Upper lobe of left lung (tissue), 6 donors: ENCODE data around the gene LYST. TPM values are rescaled to one million over a fixed set of nuclear protein-coding genes. Genes with fewer than 3 reads are reported as not detected.

ENCODE experiments used
- ATAC-seq, 2 donors: fragments of 200-7000 bp; cut with Tn5 transposase; one replicate each; pipeline ENCODE4 v1.9.1; 2022; ENCODE audit warnings: mild to moderate bottlenecking in 2 of 2, moderate library complexity in 2 of 2; ENCODE audit not compliant: low FRiP score in 2 of 2
- DNase-seq, 2 donors: peaks; one replicate each; pipeline ENCODE4 v3.0.0-alpha.2; 2019 to 2020
- H3K27ac ChIP-seq, 4 donors: fragments of 200-600 bp; sonication (generic); one replicate each; pipeline ENCODE4 v1.5.1; 2016 to 2019
- H3K27me3 ChIP-seq, 4 donors: fragments of 200-600 bp; sonication (generic); one replicate each; pipeline ENCODE4 v1.5.1; 2017 to 2019
- H3K36me3 ChIP-seq, 4 donors: fragments of 200-600 bp; sonication (generic); one replicate each; pipeline ENCODE4 v1.5.1; 2016 to 2019
- H3K4me1 ChIP-seq, 4 donors: fragments of 200-600 bp; sonication (generic); one replicate each; pipeline ENCODE4 v1.5.1; 2018 to 2019
- H3K4me3 ChIP-seq, 4 donors: fragments of 200-600 bp; sonication (generic); one replicate each; pipeline ENCODE4 v1.5.1; 2017 to 2019; ENCODE audit warnings: mild to moderate bottlenecking in 2 of 4, moderate library complexity in 1 of 4
- H3K9me3 ChIP-seq, 4 donors: fragments of 200-600 bp; sonication (generic); one replicate each; pipeline ENCODE4 v1.5.1; 2018 to 2019
- EP300 ChIP-seq, 4 donors: sonication (generic); formaldehyde crosslinking; IDR thresholded peaks; one replicate each; pipeline ENCODE4 v1.5.1; 2017; ENCODE audit warnings: antibody characterized with exemption in 4 of 4, control low read depth in 2 of 4
- POLR2A ChIP-seq, 4 donors: fragments of 450-650 bp; IDR thresholded peaks; one replicate each; pipeline ENCODE4 v1.5.1; 2016 to 2017; ENCODE audit warnings: antibody characterized with exemption in 4 of 4, mild to moderate bottlenecking in 2 of 4
- POLR2AphosphoS5 ChIP-seq, 2 donors: sonication (generic); formaldehyde crosslinking; IDR thresholded peaks; one replicate each; pipeline ENCODE4 v1.5.1; 2017; ENCODE audit warnings: antibody characterized with exemption in 2 of 2
- WGBS, 2 donors: methylation state at CpG; one replicate each; pipeline ENCODE4 v1.1.5; 2017 to 2018; 5-methylcytosine and 5-hydroxymethylcytosine counted together
- total RNA-seq, 6 donors: library from RNA; depleted of rRNA in 4 of 6; stranded (reverse); fragments of >200 nt in 4 of 6; gene quantifications; one replicate each; pipeline versions ENCODE4 v1.1.0 to v1.2.1, GENCODE V29; 2016 to 2021
- TF ChIP-seq, protein P1 (sequence below), 6 experiments: fragments of 450-650 bp in 4 of 6; fragments of 200-600 bp in 2 of 6; sonication (generic) in 2 of 6; IDR thresholded peaks; one replicate each; pipeline ENCODE4 v1.5.1; 2016 to 2019; ENCODE audit warnings: antibody characterized with exemption in 6 of 6
- donor health status: DM: no; HTN: no; CAD: no; lungs with moderate emphysema.
- donor health status: DM: no; HTN: yes; CAD: no; lungs with severe emphysema.

The LYST gene
- total RNA-seq, 6 donors from 2014 or later = 34.0 to 87.0 (median 54.0) TPM

DNA sequence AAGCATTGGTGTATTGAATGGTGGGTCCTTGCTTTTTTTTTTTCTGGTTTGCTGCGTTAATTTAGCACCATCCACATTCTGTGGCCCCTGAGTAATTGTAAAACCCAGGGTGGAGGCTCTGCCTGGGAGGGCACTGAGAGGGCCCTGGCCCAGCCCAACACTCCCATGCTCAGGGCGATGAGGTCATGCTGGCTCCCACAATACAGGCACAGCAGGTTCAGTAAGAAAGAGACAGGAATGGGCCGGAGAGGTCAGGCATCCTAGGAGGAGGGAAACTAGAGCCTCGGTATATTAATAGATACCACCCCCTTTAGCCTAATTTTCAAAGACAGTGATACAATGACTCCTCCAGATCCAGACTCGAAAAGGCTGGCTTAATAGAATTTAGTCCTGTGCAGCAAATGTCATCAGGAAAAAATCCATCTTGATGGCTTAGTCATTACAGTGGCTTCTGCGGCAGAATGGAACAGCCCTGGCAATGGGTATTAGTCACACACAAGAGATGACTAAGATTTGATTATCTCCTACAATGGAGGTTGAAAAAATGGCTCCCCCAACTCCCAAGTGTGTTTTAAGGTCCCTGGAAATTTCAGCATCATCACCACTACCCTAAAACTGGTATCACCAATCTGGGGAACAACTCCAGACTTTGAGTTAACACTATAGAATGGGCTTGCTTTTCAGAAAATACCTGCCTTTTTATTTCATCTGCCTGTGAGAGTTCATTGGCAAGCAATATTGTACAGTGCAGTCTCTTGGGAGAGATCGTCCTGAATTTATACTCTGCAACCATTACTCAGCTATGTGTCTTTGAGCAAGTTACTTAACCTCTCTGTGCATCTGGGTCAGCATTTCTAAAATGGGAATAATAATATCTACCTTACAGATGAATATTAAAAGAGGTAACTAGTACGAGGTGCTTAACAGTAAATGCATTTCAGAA lies 43.9 kb upstream of the LYST start:
- Histone ChIP-seq H3K27me3 (no peaks in the 10 kb centered on the region), H3K4me3 (no peak overlapping the region), H3K27ac (peak overlapping the region in 1 of 4 donors; percentile 3), H3K36me3 (no peaks in the 10 kb centered on the region), H3K4me1 (peaks cover 3 to 12% (median 7%) of the 10 kb centered on the region in 4 donors), H3K9me3 (no peaks in the 10 kb centered on the region)
- ATAC-seq (peak; percentile 81 to 93), DNase-seq (peak in 1 of 2 donors; percentile 77)
- TF ChIP-seq EP300 (IDR thresholded peaks at IDR 0.05) (no peak), POLR2AphosphoS5 (IDR thresholded peaks at IDR 0.05) (peak in 1 of 2 donors; percentile 21)
- TF ChIP-seq, protein P1, sequence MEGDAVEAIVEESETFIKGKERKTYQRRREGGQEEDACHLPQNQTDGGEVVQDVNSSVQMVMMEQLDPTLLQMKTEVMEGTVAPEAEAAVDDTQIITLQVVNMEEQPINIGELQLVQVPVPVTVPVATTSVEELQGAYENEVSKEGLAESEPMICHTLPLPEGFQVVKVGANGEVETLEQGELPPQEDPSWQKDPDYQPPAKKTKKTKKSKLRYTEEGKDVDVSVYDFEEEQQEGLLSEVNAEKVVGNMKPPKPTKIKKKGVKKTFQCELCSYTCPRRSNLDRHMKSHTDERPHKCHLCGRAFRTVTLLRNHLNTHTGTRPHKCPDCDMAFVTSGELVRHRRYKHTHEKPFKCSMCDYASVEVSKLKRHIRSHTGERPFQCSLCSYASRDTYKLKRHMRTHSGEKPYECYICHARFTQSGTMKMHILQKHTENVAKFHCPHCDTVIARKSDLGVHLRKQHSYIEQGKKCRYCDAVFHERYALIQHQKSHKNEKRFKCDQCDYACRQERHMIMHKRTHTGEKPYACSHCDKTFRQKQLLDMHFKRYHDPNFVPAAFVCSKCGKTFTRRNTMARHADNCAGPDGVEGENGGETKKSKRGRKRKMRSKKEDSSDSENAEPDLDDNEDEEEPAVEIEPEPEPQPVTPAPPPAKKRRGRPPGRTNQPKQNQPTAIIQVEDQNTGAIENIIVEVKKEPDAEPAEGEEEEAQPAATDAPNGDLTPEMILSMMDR (IDR thresholded peaks at IDR 0.05) = no peak
- 62% methylated on average over 8 of the region's 8 CpGs for WGBS, 2 donors

DNA sequence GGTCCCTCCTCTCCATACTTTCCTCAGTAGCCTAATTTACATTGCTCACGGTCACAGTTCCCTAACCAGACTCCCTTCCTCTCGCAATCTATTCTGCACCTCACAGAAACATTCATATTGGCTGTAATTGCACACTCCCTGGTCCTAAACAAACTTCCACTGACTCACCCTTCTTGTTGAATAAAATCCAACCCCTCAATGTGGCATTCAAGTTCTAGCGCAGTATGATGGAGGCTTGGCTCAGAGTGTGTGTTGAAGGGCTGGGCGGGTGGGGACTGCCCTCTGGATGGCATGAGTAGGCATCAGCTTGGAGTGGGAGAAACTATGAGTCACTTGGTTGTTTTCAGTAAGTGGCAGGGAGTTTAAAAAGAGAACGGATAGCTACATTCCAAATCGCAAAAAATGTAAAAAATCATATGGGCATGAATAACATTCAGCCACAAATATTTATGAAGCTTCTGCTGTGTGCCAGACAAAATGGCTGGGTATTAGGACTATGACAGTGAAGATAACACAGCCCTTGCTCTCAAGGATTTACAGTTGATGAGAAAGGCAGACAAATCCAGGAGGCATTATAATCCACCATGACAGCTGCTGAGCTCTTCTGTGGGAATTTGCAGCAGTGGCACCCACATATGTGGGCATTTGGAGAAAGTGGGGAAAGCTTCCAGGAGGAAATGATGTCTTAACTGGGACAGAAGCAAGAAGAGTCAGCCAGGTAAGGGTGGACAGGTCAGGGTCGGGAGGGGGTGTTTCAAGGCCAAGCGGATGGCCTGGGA lies 42.2 kb upstream of the LYST start:
- H3K27ac ChIP-seq = peak overlapping the region; percentile 48 to 74 (median 68)
- peak in 1 of 2 donors; percentile 58 for DNase-seq
- no peaks in the 10 kb centered on the region for H3K9me3 ChIP-seq
- peaks cover 3 to 12% (median 7%) of the 10 kb centered on the region in 4 donors for H3K4me1 ChIP-seq
- ATAC-seq = peak; percentile 50 to 80
- TF ChIP-seq, protein P1 (IDR thresholded peaks at IDR 0.05) = no peak
- TF ChIP-seq EP300 (IDR thresholded peaks at IDR 0.05) (peak in 1 of 4 donors; percentile 18), POLR2A (IDR thresholded peaks at IDR 0.05) (no peak), POLR2AphosphoS5 (IDR thresholded peaks at IDR 0.05) (no peak)
- no peak overlapping the region for H3K4me3 ChIP-seq
- WGBS, 2 donors = 73 to 76% methylated on average over 8 of the region's 8 CpGs
- H3K27me3 ChIP-seq = no peaks in the 10 kb centered on the region
- H3K36me3 ChIP-seq = no peaks in the 10 kb centered on the region

DNA sequence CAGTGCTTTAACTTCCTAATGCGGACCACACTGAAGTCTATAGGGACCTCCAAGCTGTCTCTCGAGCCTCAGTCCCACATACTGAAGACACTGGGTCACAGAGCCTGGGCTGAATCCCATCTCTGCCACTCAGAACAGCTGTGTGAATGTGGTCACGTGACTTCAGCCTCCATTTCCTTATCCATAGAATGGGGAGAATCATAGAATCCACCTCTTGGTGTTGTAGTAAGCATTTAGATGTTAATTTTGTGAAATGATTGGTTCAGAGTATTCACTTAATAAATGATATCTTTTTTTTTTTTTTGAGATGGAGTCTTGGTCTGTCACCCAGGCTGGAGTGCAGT lies 41.2 kb upstream of the LYST start:
- H3K9me3 ChIP-seq = no peaks in the 10 kb centered on the region
- H3K36me3 ChIP-seq = no peaks in the 10 kb centered on the region
- 87 to 93% methylated on average over 3 of the region's 3 CpGs for WGBS, 2 donors
- peaks cover 3 to 12% (median 7%) of the 10 kb centered on the region in 4 donors for H3K4me1 ChIP-seq
- H3K27me3 ChIP-seq = no peaks in the 10 kb centered on the region
- no peak for TF ChIP-seq EP300 (IDR thresholded peaks at IDR 0.05)
- TF ChIP-seq, protein P1 (IDR thresholded peaks at IDR 0.05) = no peak
- no peak for TF ChIP-seq POLR2A (IDR thresholded peaks at IDR 0.05)
- TF ChIP-seq POLR2AphosphoS5 (IDR thresholded peaks at IDR 0.05) = no peak
- H3K4me3 ChIP-seq = no peak overlapping the region
- peak overlapping the region in 1 of 4 donors; percentile 61 for H3K27ac ChIP-seq
- DNase-seq (no peak), ATAC-seq (no peak)

DNA sequence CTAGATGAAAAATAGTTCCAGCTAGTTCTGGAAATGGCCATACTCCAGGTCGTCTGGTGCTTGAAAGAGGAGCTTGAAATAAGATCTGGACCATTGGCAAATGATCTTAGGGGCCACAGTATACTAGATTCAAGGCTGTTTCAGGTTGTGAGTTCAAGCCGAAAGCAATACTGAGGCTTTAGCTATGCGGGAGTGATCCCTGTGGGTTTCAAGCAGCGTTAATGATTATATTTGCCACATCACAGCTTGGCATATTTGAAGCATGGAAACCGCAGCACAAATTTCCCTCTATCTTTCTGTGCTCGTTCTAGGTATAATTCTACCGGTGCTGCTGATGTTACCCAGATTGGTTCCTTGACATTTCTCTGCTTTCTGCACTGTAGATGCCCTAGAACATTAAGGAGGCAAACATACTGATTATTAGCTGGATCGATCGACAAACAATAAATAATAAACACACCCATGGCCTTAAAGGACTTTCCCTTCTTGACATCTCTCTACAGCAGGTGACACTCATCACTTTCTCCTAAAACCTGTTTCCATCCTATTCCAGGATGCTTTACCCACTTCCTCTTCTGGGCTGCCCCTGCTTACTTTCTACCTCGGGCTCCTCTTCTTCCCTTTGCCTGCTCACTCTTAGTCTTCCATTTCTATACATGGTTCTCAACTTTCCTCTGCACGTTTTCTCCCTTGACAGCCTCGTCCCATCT lies 40.6 kb upstream of the LYST start:
- no peak for ATAC-seq
- 83 to 86% methylated on average over 12 of the region's 12 CpGs for WGBS, 2 donors

More for the DNA sequence above, 40.6 kb upstream of the LYST start:
- no peaks in the 10 kb centered on the region for H3K9me3 ChIP-seq
- no peak for TF ChIP-seq POLR2A (IDR thresholded peaks at IDR 0.05)
- TF ChIP-seq POLR2AphosphoS5 (IDR thresholded peaks at IDR 0.05) = no peak
- TF ChIP-seq EP300 (IDR thresholded peaks at IDR 0.05) = no peak
- TF ChIP-seq, protein P1 (IDR thresholded peaks at IDR 0.05) = no peak
- H3K4me1 ChIP-seq = peaks cover 3 to 12% (median 8%) of the 10 kb centered on the region in 4 donors
- no peak overlapping the region for H3K27ac ChIP-seq
- no peaks in the 10 kb centered on the region for H3K36me3 ChIP-seq
- no peak for DNase-seq
- H3K27me3 ChIP-seq = no peaks in the 10 kb centered on the region
- H3K4me3 ChIP-seq = no peak overlapping the region
